Liver (tissue), 9 donors: ENCODE results near the gene MYOM3. TPM values are rescaled to one million over a fixed set of nuclear protein-coding genes. Genes with fewer than 3 reads are reported as not detected.

ENCODE experiments used
- DNase-seq: peaks from one replicate; pipeline ENCODE4 v3.0.0-alpha.2; 2017; ENCODE audit warnings: low spot score
- H3K27ac ChIP-seq, 2 donors: one replicate each; pipeline ENCODE4 v1.7.0; 2013; ENCODE audit warnings: inconsistent platforms in 2 of 2, low read length in 2 of 2, control low read depth in 1 of 2, low read depth in 1 of 2, mild to moderate bottlenecking in 1 of 2
- H3K27me3 ChIP-seq, 4 donors: one replicate each; pipeline versions ENCODE4 v1.6.1 to v1.7.0; 2013; ENCODE audit warnings: low read length in 3 of 4, inconsistent platforms in 1 of 4, mild to moderate bottlenecking in 1 of 4, moderate library complexity in 1 of 4; ENCODE audit not compliant: control insufficient read depth in 4 of 4, insufficient read depth in 4 of 4
- H3K36me3 ChIP-seq, 4 donors: one replicate each; pipeline versions ENCODE4 v1.6.1 to v1.7.0; 2013; ENCODE audit warnings: low read length in 3 of 4, mild to moderate bottlenecking in 3 of 4, low read depth in 1 of 4, moderate library complexity in 1 of 4; ENCODE audit not compliant: control insufficient read depth in 4 of 4, insufficient read depth in 3 of 4
- H3K4me1 ChIP-seq, 4 donors: one replicate each; pipeline versions ENCODE4 v1.6.1 to v1.7.0; 2013; ENCODE audit warnings: low read length in 3 of 4, mild to moderate bottlenecking in 3 of 4, moderate library complexity in 1 of 4; ENCODE audit not compliant: control insufficient read depth in 4 of 4, insufficient read depth in 4 of 4
- H3K4me3 ChIP-seq, 3 donors: one replicate each; pipeline versions ENCODE4 v1.6.1 to v1.7.0; 2013; ENCODE audit warnings: low read length in 3 of 3, control low read depth in 1 of 3, low read depth in 1 of 3, mild to moderate bottlenecking in 1 of 3
- H3K9ac ChIP-seq, 2 donors: one replicate each; pipeline ENCODE4 v1.7.0; 2013; ENCODE audit warnings: low read length in 2 of 2, mild to moderate bottlenecking in 2 of 2, moderate library complexity in 2 of 2, control low read depth in 1 of 2, low read depth in 1 of 2
- H3K9me3 ChIP-seq, 4 donors: one replicate each; pipeline versions ENCODE4 v1.6.1 to v1.7.0; 2013; ENCODE audit warnings: low read length in 3 of 4; ENCODE audit not compliant: control insufficient read depth in 4 of 4
- EGR1 ChIP-seq, 2 donors: IDR thresholded peaks; 2 replicates each; pipeline ENCODE4 v1.6.1; 2016 to 2018; ENCODE audit warnings: antibody characterized with exemption in 2 of 2, low read depth in 2 of 2
- GABPA ChIP-seq, 2 donors: IDR thresholded peaks in 1 of 2; conservative IDR thresholded peaks in 1 of 2; 2 replicates each; pipeline ENCODE4 v1.6.1; 2016; ENCODE audit warnings: antibody characterized with exemption in 2 of 2, mild to moderate bottlenecking in 1 of 2, moderate library complexity in 1 of 2
- HNF4A ChIP-seq, 2 donors: conservative IDR thresholded peaks; 2 replicates each; pipeline ENCODE4 v1.6.1; 2016; ENCODE audit warnings: antibody characterized with exemption in 2 of 2, mild to moderate bottlenecking in 2 of 2
- HNF4G ChIP-seq: IDR thresholded peaks from 2 replicates; pipeline ENCODE4 v1.6.1; 2016; ENCODE audit warnings: antibody characterized with exemption
- JUND ChIP-seq, 2 donors: IDR thresholded peaks; 2 replicates each; pipeline ENCODE4 v1.6.1; 2016; ENCODE audit warnings: antibody characterized with exemption in 2 of 2
- MAX ChIP-seq: IDR thresholded peaks from 2 replicates; pipeline ENCODE4 v1.6.1; 2016; ENCODE audit warnings: antibody characterized with exemption
- RXRA ChIP-seq, 2 donors: IDR thresholded peaks; 2 replicates each; pipeline ENCODE4 v1.6.1; 2017 to 2018; ENCODE audit warnings: antibody characterized with exemption in 2 of 2, mild to moderate bottlenecking in 1 of 2
- SP1 ChIP-seq: IDR thresholded peaks from 2 replicates; pipeline ENCODE4 v1.6.1; 2018; ENCODE audit warnings: antibody characterized with exemption, mild to moderate bottlenecking
- TAF1 ChIP-seq: conservative IDR thresholded peaks from 2 replicates; pipeline ENCODE4 v1.6.1; 2016; ENCODE audit warnings: antibody characterized with exemption, mild to moderate bottlenecking
- WGBS: extraction: QIAGEN DNeasy Blood & Tissue Kit; methylation state at CpG from one replicate; pipeline ENCODE4 v1.1.7; 2013; 5-methylcytosine and 5-hydroxymethylcytosine counted together
- polyA plus RNA-seq, 2 donors: library from polyadenylated mRNA; stranded (reverse) in 1 of 2; unstranded in 1 of 2; fragments of 200-250 nt in 1 of 2; fragments of >200 nt in 1 of 2; fragmentation: Nextera tagmentation in 1 of 2; extraction: Ambion mirVana in 1 of 2; gene quantifications; one replicate each; pipeline versions ENCODE4 v1.2.1 to v1.2.3, GENCODE V29; 2013 to 2015
- total RNA-seq, 2 donors: library from RNA; depleted of rRNA; stranded (reverse); fragments of >200 nt; gene quantifications; one replicate each; pipeline ENCODE4 v1.2.3, GENCODE V29; 2014
- TF ChIP-seq, protein P1 (sequence below): IDR thresholded peaks from 2 replicates; pipeline ENCODE4 v1.6.1; 2016; ENCODE audit warnings: antibody characterized with exemption, mild to moderate bottlenecking
- TF ChIP-seq, protein P2 (sequence below): fragments of 150-350 bp; IDR thresholded peaks from 2 replicates; pipeline ENCODE4 v1.5.1; 2017; ENCODE audit warnings: improper control_type of control experiment, low read depth, low read length; ENCODE audit not compliant: missing input control
- TF ChIP-seq, protein P3 (sequence below): IDR thresholded peaks from 2 replicates; pipeline ENCODE4 v1.6.1; 2016; ENCODE audit warnings: antibody characterized with exemption
- donor health status: healthy.
- donor health status: healthy.
- donor health status: healthy.
- donor health status: healthy.
- donor health status: healthy.

MYOM3 gene
- total and polyA plus RNA-seq, 4 donors: 0.01 to 0.17 (median 0.05) TPM; not detected in 1

DNA sequence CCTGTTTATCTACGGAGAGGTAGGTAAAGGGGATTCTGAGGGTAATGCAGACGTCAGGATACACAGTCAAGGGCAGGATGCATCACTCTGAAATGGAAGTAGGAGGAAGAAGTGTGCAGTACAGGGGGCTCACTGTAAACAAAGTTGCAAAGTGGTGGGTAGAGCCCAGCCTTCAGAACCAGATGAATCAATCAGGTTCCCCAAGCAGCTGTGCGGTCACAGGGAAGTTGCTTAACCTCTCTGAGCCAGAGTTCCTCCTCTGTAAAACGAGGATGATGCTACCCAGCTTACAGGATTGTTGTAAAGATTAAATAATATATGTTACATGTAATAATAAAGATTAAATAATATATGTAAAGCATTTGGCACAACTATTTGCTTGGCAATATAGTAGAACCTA, 13.5 kb upstream of the MYOM3 start (continued):
- TF ChIP-seq, protein P1, sequence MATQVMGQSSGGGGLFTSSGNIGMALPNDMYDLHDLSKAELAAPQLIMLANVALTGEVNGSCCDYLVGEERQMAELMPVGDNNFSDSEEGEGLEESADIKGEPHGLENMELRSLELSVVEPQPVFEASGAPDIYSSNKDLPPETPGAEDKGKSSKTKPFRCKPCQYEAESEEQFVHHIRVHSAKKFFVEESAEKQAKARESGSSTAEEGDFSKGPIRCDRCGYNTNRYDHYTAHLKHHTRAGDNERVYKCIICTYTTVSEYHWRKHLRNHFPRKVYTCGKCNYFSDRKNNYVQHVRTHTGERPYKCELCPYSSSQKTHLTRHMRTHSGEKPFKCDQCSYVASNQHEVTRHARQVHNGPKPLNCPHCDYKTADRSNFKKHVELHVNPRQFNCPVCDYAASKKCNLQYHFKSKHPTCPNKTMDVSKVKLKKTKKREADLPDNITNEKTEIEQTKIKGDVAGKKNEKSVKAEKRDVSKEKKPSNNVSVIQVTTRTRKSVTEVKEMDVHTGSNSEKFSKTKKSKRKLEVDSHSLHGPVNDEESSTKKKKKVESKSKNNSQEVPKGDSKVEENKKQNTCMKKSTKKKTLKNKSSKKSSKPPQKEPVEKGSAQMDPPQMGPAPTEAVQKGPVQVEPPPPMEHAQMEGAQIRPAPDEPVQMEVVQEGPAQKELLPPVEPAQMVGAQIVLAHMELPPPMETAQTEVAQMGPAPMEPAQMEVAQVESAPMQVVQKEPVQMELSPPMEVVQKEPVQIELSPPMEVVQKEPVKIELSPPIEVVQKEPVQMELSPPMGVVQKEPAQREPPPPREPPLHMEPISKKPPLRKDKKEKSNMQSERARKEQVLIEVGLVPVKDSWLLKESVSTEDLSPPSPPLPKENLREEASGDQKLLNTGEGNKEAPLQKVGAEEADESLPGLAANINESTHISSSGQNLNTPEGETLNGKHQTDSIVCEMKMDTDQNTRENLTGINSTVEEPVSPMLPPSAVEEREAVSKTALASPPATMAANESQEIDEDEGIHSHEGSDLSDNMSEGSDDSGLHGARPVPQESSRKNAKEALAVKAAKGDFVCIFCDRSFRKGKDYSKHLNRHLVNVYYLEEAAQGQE: no peak

DNA sequence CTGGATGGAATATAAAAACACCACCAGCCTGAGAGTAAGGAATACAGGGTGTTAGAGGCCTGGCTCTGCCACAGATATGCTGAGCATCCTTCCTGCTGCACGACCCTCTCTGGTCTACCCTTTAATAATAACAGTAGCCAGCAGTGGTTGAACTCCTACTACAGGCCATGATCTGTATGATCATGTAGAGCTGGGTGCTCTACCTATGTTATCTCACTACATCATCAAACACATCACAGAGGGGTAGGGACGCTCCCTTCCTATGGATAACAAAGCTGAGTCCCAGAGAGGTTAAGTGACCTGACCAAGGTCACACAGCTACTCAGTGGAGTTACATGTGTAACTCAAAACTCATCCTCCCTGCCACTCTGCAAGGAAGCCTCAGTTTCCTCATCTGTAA, 13.0 kb upstream of the MYOM3 start:
- DNase-seq: no peak
- Histone ChIP-seq H3K9ac (no peak overlapping the region), H3K4me3 (no peak overlapping the region), H3K9me3 (peaks cover 0 to 3% (median 0%) of the 10 kb centered on the region in 4 donors), H3K4me1 (peaks cover 5 to 37% (median 26%) of the 10 kb centered on the region in 4 donors), H3K36me3 (peaks cover 0 to 3% (median 0%) of the 10 kb centered on the region in 4 donors), H3K27me3 (no peaks in the 10 kb centered on the region), H3K27ac (no peak overlapping the region)
- TF ChIP-seq TAF1: no peak
- TF ChIP-seq MAX: no peak
- no peak for TF ChIP-seq EGR1 (IDR thresholded peaks at IDR 0.05; ENCODE audit: low read depth in 2 of 2)
- TF ChIP-seq HNF4G: no peak
- TF ChIP-seq GABPA (IDR thresholded peaks at IDR 0.05 in 1 of 2, conservative IDR thresholded peaks at IDR 0.05 in 1 of 2): no peak
- TF ChIP-seq SP1: no peak
- no peak for TF ChIP-seq JUND (IDR thresholded peaks at IDR 0.05)
- 95% methylated on average over 2 of the region's 2 CpGs for WGBS

DNA sequence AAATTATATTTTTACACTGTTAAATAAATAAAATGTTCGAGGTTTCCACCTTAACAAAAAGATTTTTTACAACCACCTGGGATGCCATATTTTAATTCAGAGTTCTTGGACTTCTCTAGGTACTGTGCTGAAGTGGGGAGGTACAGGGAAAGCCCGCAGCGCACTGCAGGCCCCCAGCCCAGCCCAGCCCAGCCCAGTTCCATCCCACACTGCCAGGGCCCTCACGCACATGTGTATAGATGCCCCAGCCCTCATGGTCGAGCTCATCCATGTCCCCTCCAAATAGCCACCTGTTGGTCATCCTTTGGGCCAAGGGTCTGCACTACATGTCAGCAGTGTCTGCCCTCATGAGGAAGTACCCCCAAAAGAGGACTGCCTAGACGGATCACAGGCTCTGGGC, 11.7 kb upstream of the MYOM3 start:
- Histone ChIP-seq H3K9ac (no peak overlapping the region), H3K4me3 (no peak overlapping the region), H3K36me3 (peaks cover 0 to 3% (median 0%) of the 10 kb centered on the region in 4 donors), H3K27me3 (no peaks in the 10 kb centered on the region), H3K27ac (no peak overlapping the region), H3K4me1 (peaks cover 5 to 40% (median 31%) of the 10 kb centered on the region in 4 donors), H3K9me3 (no peaks in the 10 kb centered on the region)
- TF ChIP-seq TAF1 (no peak), HNF4A (conservative IDR thresholded peaks at IDR 0.05) (no peak), GABPA (IDR thresholded peaks at IDR 0.05 in 1 of 2, conservative IDR thresholded peaks at IDR 0.05 in 1 of 2) (no peak), HNF4G (no peak), RXRA (IDR thresholded peaks at IDR 0.05) (no peak), EGR1 (IDR thresholded peaks at IDR 0.05; ENCODE audit: low read depth in 2 of 2) (no peak), JUND (IDR thresholded peaks at IDR 0.05) (no peak)
- TF ChIP-seq, protein P2, sequence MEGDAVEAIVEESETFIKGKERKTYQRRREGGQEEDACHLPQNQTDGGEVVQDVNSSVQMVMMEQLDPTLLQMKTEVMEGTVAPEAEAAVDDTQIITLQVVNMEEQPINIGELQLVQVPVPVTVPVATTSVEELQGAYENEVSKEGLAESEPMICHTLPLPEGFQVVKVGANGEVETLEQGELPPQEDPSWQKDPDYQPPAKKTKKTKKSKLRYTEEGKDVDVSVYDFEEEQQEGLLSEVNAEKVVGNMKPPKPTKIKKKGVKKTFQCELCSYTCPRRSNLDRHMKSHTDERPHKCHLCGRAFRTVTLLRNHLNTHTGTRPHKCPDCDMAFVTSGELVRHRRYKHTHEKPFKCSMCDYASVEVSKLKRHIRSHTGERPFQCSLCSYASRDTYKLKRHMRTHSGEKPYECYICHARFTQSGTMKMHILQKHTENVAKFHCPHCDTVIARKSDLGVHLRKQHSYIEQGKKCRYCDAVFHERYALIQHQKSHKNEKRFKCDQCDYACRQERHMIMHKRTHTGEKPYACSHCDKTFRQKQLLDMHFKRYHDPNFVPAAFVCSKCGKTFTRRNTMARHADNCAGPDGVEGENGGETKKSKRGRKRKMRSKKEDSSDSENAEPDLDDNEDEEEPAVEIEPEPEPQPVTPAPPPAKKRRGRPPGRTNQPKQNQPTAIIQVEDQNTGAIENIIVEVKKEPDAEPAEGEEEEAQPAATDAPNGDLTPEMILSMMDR: no peak
- TF ChIP-seq, protein P3, sequence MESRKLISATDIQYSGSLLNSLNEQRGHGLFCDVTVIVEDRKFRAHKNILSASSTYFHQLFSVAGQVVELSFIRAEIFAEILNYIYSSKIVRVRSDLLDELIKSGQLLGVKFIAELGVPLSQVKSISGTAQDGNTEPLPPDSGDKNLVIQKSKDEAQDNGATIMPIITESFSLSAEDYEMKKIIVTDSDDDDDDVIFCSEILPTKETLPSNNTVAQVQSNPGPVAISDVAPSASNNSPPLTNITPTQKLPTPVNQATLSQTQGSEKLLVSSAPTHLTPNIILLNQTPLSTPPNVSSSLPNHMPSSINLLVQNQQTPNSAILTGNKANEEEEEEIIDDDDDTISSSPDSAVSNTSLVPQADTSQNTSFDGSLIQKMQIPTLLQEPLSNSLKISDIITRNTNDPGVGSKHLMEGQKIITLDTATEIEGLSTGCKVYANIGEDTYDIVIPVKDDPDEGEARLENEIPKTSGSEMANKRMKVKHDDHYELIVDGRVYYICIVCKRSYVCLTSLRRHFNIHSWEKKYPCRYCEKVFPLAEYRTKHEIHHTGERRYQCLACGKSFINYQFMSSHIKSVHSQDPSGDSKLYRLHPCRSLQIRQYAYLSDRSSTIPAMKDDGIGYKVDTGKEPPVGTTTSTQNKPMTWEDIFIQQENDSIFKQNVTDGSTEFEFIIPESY: no peak
- TF ChIP-seq, protein P1: no peak
- no peak for DNase-seq
- WGBS: 84% methylated on average over 6 of the region's 6 CpGs
